ENCODE measurements around the gene MYL6B. TPM values are rescaled to one million over a fixed set of nuclear protein-coding genes. Genes with fewer than 3 reads are reported as not detected.

MYL6B gene
- total and polyA plus RNA-seq, 12 donors = 31.9 to 64.0 (median 49.9) TPM

DNA sequence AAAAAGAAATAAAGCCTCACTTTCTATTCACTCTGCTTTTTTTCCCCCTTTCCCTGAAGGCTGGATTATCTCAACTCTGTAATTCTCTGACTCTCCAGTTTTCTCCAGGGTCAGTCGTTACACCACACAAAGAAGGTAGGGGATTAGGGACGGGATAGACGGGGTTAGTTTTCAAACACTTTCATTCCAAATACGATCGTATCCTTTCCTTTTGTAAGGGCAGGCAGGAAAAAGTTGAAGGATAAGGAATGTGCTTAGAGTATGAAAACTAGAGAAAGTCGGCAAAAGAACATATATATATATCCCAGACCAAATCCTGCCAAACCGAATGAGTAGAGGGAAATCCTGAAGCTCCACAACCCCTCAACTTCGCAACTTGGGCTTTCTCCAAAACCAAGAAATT is 24.9 kb upstream of the MYL6B start:
- Histone ChIP-seq H3K27me3 (no peaks in the 10 kb centered on the region), H3K9me3 (no peaks in the 10 kb centered on the region), H3K4me1 (peaks cover 8 to 61% (median 49%) of the 10 kb centered on the region in 9 donors), H3K27ac (peak overlapping the region; percentile 51 to 91 (median 82)), H3K4me3 (peak overlapping the region in 9 of 10 donors; percentile 23 to 94 (median 84)), H3K36me3 (peaks cover 0 to 35% (median 7%) of the 10 kb centered on the region in 9 donors)
- TF ChIP-seq, protein P1, sequence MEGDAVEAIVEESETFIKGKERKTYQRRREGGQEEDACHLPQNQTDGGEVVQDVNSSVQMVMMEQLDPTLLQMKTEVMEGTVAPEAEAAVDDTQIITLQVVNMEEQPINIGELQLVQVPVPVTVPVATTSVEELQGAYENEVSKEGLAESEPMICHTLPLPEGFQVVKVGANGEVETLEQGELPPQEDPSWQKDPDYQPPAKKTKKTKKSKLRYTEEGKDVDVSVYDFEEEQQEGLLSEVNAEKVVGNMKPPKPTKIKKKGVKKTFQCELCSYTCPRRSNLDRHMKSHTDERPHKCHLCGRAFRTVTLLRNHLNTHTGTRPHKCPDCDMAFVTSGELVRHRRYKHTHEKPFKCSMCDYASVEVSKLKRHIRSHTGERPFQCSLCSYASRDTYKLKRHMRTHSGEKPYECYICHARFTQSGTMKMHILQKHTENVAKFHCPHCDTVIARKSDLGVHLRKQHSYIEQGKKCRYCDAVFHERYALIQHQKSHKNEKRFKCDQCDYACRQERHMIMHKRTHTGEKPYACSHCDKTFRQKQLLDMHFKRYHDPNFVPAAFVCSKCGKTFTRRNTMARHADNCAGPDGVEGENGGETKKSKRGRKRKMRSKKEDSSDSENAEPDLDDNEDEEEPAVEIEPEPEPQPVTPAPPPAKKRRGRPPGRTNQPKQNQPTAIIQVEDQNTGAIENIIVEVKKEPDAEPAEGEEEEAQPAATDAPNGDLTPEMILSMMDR (IDR thresholded peaks at IDR 0.05) = no peak
- no peak for DNase-seq
- no peak for ATAC-seq
- WGBS, 2 donors = 0% methylated on average over 8 of the region's 8 CpGs
- intact Hi-C loops (cut with DNase I) = loop anchor here in 8 of 10 donors (1.0 to 10.0 kb wide), 9 partner anchors 29 to 507 kb away; partner anchors contain the start of genes MYL6 (in 5 of the 8), SMARCC2 (in 2 of the 8), SPRYD4 (in 2 of the 8) and BAZ2A (in 1 of the 8)

DNA sequence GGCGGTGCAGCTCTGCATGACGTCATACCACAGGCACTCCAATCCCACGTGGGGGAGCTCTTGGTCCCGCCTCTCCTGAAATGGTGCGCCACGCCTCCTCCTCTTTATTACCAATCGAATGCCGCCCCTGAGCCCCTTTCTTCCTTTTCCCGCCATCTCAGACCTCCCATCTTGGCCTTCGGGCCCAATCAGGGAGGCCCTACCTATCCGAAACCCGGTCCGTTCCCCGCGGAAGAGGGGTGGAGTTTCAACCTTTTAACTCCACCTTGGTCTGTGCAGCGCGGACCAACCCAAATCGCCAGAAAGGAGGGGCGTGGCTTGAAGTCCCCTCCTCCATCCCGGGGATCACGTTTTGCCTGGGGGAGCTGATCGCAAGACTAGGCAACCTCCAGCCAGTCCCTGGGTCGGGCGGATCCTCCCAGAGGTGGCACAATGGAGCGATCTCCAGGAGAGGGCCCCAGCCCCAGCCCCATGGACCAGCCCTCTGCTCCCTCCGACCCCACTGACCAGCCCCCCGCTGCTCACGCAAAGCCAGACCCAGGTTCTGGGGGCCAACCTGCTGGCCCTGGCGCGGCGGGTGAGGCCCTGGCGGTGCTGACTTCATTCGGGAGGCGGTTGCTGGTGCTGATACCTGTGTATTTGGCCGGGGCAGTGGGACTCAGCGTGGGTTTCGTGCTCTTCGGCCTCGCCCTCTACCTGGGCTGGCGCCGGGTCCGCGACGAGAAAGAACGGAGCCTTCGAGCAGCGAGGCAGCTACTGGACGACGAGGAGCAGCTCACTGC is 24.3 kb upstream of the MYL6B start, which contains the start of gene ESYT1:
ESYT1 (plus strand) TSS at position 380 of the 782 bp plus-strand sequence; CDS start at position 433, 53 bp downstream.
- 0% methylated on average over 49 of the region's 49 CpGs for WGBS, 2 donors
- DNase-seq (peak; percentile 95 to 99), ATAC-seq (peak; percentile 94 to 97 (median 96))
- no peaks in the 10 kb centered on the region for H3K9me3 ChIP-seq
- peak within 1 kb of the TSS; percentile 53 to 94 (median 84) for H3K4me3 ChIP-seq
- H3K4me1 ChIP-seq = peaks cover 8 to 61% (median 44%) of the 10 kb centered on the region in 9 donors
- peaks cover 0 to 36% (median 9%) of the 10 kb centered on the region in 9 donors for H3K36me3 ChIP-seq
- no peaks in the 10 kb centered on the region for H3K27me3 ChIP-seq
- peak within 1 kb of the TSS; percentile 51 to 94 (median 88) for H3K27ac ChIP-seq
- TF ChIP-seq, protein P1 (IDR thresholded peaks at IDR 0.05) = peak in 1 of 9 donors; percentile 18
- intact Hi-C loops (cut with DNase I) = loop anchor here in 8 of 10 donors (1.0 to 10.0 kb wide), 10 partner anchors 15 to 507 kb away; partner anchors contain the start of genes MYL6 (in 5 of the 8), SMARCC2 (in 3 of the 8), SPRYD4 (in 2 of the 8) and BAZ2A (in 1 of the 8)

DNA sequence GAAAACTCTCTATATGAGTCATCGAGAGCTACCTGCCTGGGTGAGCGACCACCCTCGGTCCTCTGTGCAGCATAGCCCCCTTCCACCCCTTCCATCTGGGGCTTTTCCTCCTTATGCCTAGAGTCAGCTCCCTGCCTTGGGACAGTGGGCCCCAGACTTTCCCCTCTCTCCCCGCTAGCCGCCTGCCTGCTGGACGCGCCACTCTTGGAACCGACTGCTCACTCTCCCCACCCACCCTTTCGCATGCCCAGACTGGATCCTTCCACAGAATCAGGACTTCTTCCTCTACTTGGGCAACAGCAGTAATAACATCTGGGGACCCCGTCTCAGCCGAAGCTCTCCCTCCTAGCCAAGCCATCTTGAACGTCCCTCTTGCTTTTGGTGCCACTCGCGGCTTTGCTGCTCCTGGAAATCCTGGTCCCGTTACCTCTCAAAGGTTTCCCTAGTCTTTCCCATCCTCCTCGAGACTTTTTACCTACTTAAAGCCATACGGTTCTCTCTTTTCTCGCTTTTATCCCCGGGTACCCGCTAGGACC is 23.6 kb upstream of the MYL6B start:
- peaks cover 8 to 57% (median 41%) of the 10 kb centered on the region in 9 donors for H3K4me1 ChIP-seq
- H3K4me3 ChIP-seq = peak overlapping the region; percentile 53 to 94 (median 84)
- intact Hi-C loops (cut with DNase I) = loop anchor here in 6 of 10 donors (2.0 to 10.0 kb wide), 6 partner anchors 14 to 506 kb away; partner anchors contain the start of genes SMARCC2 (in 2 of the 6), SPRYD4 (in 2 of the 6) and BAZ2A (in 1 of the 6)
- 0% methylated on average over 20 of the region's 20 CpGs for WGBS, 2 donors
- DNase-seq (peak in 1 of 2 donors; percentile 28), ATAC-seq (peak; percentile 4 to 35 (median 10))
- no peaks in the 10 kb centered on the region for H3K27me3 ChIP-seq
- H3K36me3 ChIP-seq = peaks cover 0 to 38% (median 16%) of the 10 kb centered on the region in 9 donors
- TF ChIP-seq, protein P1 (IDR thresholded peaks at IDR 0.05) = no peak
- H3K27ac ChIP-seq = peak overlapping the region; percentile 36 to 94 (median 88)
- no peaks in the 10 kb centered on the region for H3K9me3 ChIP-seq

Data from heart right ventricle (tissue), 16 donors.